Esophagus mucosa (tissue), 1 donor: ENCODE results near the gene RNASE13. TPM values are rescaled to one million over a fixed set of nuclear protein-coding genes. Genes with fewer than 3 reads are reported as not detected.
"Not testable (repeated sequence)": the region's sequence is repeated elsewhere in the genome, so short reads cannot be mapped to it uniquely, and the experiment has no call there.

ENCODE experiments used
- ATAC-seq: fragments of 200-7000 bp; cut with Tn5 transposase; one replicate; pipeline ENCODE4 v1.9.1; 2020
- total RNA-seq: library from RNA; stranded (reverse); gene quantifications from one replicate; pipeline ENCODE4 v1.2.4, GENCODE V29; 2023
- donor health status: DM: yes; HTN: yes; CAD: no.

RNASE13 gene
- total RNA-seq, 1 donor from 2014 or later = not detected

GRCh38 chr14:21040941-21041340 is 6.3 kb upstream of the RNASE13 start:
- ATAC-seq = not testable (repeated sequence)

- ATAC-seq = no peak
These were observed 5.8 kb upstream of the RNASE13 start for GRCh38 chr14:21040370-21040925.

- peak; percentile 33 for ATAC-seq
These were observed 5.2 kb upstream of the RNASE13 start for GRCh38 chr14:21039585-21040369.

- peak; percentile 30 for ATAC-seq
These were observed 4.1 kb upstream of the RNASE13 start for GRCh38 chr14:21038441-21039422.

GRCh38 chr14:21037156-21037555 is 2.5 kb upstream of the RNASE13 start:
- ATAC-seq = no peak

- peak; percentile 73 for ATAC-seq
These were observed 2.1 kb upstream of the RNASE13 start for GRCh38 chr14:21036751-21037150.

GRCh38 chr14:21033133-21033698 is 1.4 kb downstream of the RNASE13 start:
- ATAC-seq = no peak

GRCh38 chr14:21032326-21033132 is 2.1 kb downstream of the RNASE13 start:
- peak; percentile 79 for ATAC-seq

GRCh38 chr14:21030531-21030930 is 4.1 kb downstream of the RNASE13 start:
- ATAC-seq = no peak

- no peak for ATAC-seq
These were observed 4.7 kb downstream of the RNASE13 start, which contains the start of gene TPPP2 for GRCh38 chr14:21029917-21030316. TPPP2 (plus strand) TSS chr14:21030217; CDS start chr14:21030582, 365 bp downstream.

- ATAC-seq = no peak
These were observed 7.7 kb downstream of the RNASE13 start for GRCh38 chr14:21026988-21027315.

GRCh38 chr14:21026274-21026987 is 8.2 kb downstream of the RNASE13 start:
- no peak for ATAC-seq

- peak; percentile 2 for ATAC-seq
These were observed 9.0 kb downstream of the RNASE13 start for GRCh38 chr14:21025371-21026273.

GRCh38 chr14:21024585-21025370 is 9.8 kb downstream of the RNASE13 start, which contains the start of gene NDRG2:
NDRG2 (minus strand) TSS chr14:21025061; CDS start chr14:21023315, 1,746 bp downstream.
- peak; percentile 84 for ATAC-seq

- ATAC-seq = no peak
These were observed 10.6 kb downstream of the RNASE13 start for GRCh38 chr14:21023817-21024584.

GRCh38 chr14:21023174-21023573 is 11.4 kb downstream of the RNASE13 start:
- ATAC-seq = no peak

GRCh38 chr14:21022686-21023085 is 11.9 kb downstream of the RNASE13 start:
- no peak for ATAC-seq

- ATAC-seq = peak; percentile 12
These were observed 13.5 kb downstream of the RNASE13 start for GRCh38 chr14:21020977-21021545.
